Bronchus fibroblast of lung (primary cell): ENCODE data around the gene KLRD1. TPM values are rescaled to one million over a fixed set of nuclear protein-coding genes. Genes with fewer than 3 reads are reported as not detected.

Experiments
- total RNA-seq: library from RNA; depleted of rRNA; stranded (reverse); fragments of >200 nt; gene quantifications from 2 replicates; pipeline ENCODE4 v1.2.3, GENCODE V29; 2015

The KLRD1 gene, protein sequence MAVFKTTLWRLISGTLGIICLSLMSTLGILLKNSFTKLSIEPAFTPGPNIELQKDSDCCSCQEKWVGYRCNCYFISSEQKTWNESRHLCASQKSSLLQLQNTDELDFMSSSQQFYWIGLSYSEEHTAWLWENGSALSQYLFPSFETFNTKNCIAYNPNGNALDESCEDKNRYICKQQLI
- total RNA-seq = not detected in 2 replicates

DNA sequence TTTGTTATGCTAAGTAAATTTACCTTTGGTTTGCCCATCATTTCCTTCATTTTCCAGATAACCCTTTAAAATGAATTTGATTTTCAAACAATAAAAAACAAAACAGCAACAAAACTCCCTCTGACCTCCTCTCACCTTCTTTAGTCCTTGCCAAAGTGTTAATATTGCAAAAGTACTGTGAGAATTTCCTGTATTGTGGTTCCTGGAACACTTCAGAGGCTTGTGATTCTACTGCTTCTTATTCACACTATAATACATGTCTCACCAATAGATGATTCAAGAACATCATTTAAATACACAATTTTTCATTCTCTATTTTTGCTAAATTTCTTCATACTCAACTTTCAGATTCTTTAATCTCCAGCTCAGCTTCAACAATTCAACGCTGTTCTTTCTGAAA lies at the start of gene KLRD1:
Gene KLRD1 (plus strand): TSS at position 241 of the 400 bp plus-strand sequence. CDS start 208 bp downstream, outside the sequence.

Other genes starting within 250 kb of the KLRD1 start
- not detected in 2 replicates for gene CLEC1A, start 208.9 kb upstream of the KLRD1 start, total RNA-seq
- not detected in 2 replicates for gene CLEC7A, start 177.7 kb upstream of the KLRD1 start, total RNA-seq
- gene OLR1, start 135.7 kb upstream of the KLRD1 start, total RNA-seq = 1.0 and 1.8 TPM in 2 replicates
- 1.6 and 2.5 TPM in 2 replicates for gene TMEM52B, start 128.8 kb upstream of the KLRD1 start, total RNA-seq
- 24.4 and 25.1 TPM in 2 replicates for gene GABARAPL1, start 95.0 kb upstream of the KLRD1 start, total RNA-seq
- gene KLRK1, start 82.2 kb downstream of the KLRD1 start, total RNA-seq = not detected in 2 replicates
- not detected in 2 replicates for gene KLRC4, start 101.9 kb downstream of the KLRD1 start, total RNA-seq
- not detected in 2 replicates for gene KLRC3, start 112.7 kb downstream of the KLRD1 start, total RNA-seq
- gene KLRC2, start 128.1 kb downstream of the KLRD1 start, total RNA-seq = not detected in 2 replicates
- not detected in 2 replicates for gene KLRC1, start 145.5 kb downstream of the KLRD1 start, total RNA-seq
- gene EIF2S3B, start 198.0 kb downstream of the KLRD1 start, total RNA-seq = 0.30 and 0.50 TPM in 2 replicates